ENCODE results near the gene METRNL. TPM values are rescaled to one million over a fixed set of nuclear protein-coding genes. Genes with fewer than 3 reads are reported as not detected.
A peak's percentile ranks its signal among the peaks of the same experiment; 100 is the strongest.

METRNL gene
- total RNA-seq, 4 donors from 2014 or later: 25.0 to 44.4 (median 35.8) TPM

DNA sequence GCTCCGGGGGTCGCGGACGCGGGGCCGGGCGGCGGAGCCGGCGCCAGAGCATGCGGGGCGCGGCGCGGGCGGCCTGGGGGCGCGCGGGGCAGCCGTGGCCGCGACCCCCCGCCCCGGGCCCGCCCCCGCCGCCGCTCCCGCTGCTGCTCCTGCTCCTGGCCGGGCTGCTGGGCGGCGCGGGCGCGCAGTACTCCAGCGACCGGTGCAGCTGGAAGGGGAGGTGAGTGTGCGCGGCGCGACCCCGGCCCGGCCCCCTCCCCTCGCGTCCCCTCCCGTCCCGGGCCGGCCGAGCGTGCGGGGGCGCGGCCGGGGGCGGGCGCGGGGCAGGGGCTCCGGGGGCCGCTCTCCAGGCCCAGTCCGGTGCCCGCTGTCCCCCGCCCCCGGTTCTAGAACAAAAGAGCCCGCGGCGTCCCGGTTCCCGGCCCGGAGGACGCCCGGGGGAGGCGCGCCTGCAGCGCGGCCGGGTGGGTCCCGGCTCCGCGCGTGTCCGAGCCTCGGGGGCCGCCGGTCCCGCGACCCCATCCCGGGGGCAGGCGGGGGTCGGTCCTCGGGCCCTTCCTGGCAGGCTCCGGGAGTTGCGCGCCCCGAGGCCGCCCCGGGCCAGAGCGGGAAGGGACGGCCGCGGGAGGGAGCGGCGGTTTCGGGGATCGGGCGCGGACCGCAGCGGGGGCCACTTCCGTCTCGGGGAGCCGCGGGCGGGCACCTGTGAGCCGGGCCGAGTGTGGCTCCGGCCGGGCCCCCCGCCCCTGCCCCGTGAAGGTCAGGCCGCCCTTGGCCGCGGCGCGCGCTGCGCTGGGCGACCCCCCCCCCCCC lies 563 bp downstream of the METRNL start:
- intact Hi-C loops (cut with DNase I; ENCODE audit: low total_unique reads): no loop called here
- Histone ChIP-seq H3K36me3 (no peaks in the 10 kb centered on the region), H3K4me3 (peak overlapping the region; percentile 31 to 74), H3K4me1 (peaks cover 3 to 14% of the 10 kb centered on the region in 2 donors), H3K9me3 (no peaks in the 10 kb centered on the region), H3K27ac (peak overlapping the region; percentile 70 to 80), H3K27me3 (no peaks in the 10 kb centered on the region)
- TF ChIP-seq, protein P1, sequence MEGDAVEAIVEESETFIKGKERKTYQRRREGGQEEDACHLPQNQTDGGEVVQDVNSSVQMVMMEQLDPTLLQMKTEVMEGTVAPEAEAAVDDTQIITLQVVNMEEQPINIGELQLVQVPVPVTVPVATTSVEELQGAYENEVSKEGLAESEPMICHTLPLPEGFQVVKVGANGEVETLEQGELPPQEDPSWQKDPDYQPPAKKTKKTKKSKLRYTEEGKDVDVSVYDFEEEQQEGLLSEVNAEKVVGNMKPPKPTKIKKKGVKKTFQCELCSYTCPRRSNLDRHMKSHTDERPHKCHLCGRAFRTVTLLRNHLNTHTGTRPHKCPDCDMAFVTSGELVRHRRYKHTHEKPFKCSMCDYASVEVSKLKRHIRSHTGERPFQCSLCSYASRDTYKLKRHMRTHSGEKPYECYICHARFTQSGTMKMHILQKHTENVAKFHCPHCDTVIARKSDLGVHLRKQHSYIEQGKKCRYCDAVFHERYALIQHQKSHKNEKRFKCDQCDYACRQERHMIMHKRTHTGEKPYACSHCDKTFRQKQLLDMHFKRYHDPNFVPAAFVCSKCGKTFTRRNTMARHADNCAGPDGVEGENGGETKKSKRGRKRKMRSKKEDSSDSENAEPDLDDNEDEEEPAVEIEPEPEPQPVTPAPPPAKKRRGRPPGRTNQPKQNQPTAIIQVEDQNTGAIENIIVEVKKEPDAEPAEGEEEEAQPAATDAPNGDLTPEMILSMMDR (IDR thresholded peaks at IDR 0.05): no peak
- TF ChIP-seq POLR2A (IDR thresholded peaks at IDR 0.05): no peak
- DNase-seq: no peak

DNA sequence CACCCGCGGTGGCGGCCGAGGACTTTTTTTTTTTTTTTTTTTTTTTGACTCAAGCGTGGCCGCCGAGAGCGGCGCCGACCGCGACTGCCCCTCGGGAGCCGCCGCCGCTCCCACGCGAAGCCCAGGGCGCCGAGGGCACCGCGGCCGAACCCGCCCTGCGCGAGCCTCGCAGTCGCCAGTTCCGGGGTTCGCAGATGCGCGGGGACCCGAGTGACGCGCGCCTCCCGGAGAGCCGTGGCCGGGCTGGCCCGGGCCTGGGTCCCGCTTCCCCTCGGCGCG lies 1.1 kb downstream of the METRNL start:
- Histone ChIP-seq H3K27ac (peak overlapping the region; percentile 70 to 80), H3K9me3 (no peaks in the 10 kb centered on the region), H3K4me1 (peaks cover 3 to 14% of the 10 kb centered on the region in 2 donors), H3K27me3 (no peaks in the 10 kb centered on the region), H3K4me3 (peak overlapping the region; percentile 31 to 74), H3K36me3 (no peaks in the 10 kb centered on the region)
- intact Hi-C loops (cut with DNase I; ENCODE audit: low total_unique reads): no loop called here
- no peak for TF ChIP-seq POLR2A (IDR thresholded peaks at IDR 0.05)
- TF ChIP-seq, protein P1 (IDR thresholded peaks at IDR 0.05): no peak
- no peak for DNase-seq

DNA sequence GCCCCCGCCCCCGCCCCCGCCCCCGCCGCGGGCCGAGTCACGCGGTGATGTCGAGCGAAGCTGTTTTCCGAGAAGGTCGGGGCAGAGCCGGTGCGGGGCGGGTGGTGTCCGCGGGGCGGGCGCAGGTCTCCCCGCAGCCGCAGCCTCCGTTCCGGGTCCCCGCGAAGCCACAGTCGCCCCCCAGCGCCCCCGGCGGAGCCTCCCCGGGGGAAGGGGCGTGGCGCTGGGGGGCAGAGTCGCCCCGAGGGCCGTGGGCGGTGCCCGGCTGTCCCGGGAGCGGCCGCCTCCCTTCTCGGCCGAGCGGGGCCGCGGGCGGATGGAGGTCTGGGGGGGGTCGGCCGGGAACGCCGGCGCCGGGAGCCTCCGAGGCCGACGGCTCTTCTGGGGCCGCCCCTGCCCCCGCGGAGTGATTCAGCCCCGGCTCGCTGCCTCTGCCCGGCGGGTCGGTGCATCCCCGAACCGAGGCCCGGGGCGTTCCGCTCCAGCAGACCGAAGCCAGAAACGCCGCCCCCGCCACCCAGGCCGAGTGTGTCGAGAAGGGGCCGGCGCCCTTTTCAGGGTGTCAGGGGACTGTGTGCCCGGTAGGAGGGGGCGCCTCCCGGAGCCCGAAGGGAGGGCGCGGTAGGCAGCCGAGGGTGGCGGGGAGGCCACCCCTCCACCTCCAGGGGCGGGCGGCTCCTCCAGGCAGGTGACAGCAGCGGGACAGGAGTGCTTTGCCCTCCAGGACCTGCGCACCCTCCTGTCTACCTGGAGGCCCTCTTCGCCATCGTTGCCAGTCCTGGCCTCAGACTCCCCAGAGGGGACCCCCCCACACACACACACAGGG lies 1.7 kb downstream of the METRNL start:
- peaks cover 3 to 14% of the 10 kb centered on the region in 2 donors for H3K4me1 ChIP-seq
- no peaks in the 10 kb centered on the region for H3K9me3 ChIP-seq
- no peaks in the 10 kb centered on the region for H3K36me3 ChIP-seq
- H3K27ac ChIP-seq: peak overlapping the region; percentile 70 to 80
- intact Hi-C loops (cut with DNase I; ENCODE audit: low total_unique reads): no loop called here
- peak overlapping the region; percentile 31 to 74 for H3K4me3 ChIP-seq
- DNase-seq: peak in 1 of 2 donors; percentile 53
- TF ChIP-seq, protein P1 (IDR thresholded peaks at IDR 0.05): peak in 1 of 4 experiments; percentile 6
- TF ChIP-seq POLR2A (IDR thresholded peaks at IDR 0.05): peak in 1 of 2 donors; percentile 14
- H3K27me3 ChIP-seq: no peaks in the 10 kb centered on the region

DNA sequence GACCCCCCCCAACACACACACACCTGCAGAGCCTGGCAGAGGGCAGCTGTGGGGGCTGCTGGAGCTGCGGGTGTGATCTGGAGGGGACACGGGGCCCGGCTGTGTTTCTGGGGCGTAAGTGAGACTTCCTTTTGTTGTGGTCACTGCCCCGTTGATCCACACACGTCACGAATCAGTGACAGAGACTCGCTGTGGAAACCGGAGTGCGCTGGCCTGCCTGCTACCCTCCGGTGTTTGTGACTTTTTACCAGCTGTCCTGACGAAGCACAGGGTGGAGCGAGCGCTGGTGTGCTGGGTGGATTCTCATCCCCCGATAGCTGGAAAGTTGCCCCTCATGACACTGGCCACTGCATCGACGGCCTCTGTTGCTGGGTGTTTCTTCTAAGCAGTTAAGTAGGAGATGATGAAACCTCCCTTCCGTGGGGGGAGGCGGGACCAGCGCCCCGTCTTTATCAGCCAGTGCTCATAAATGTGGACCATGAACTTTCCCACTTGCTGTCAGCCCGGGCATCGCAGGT lies 2.3 kb downstream of the METRNL start:
- TF ChIP-seq, protein P1 (IDR thresholded peaks at IDR 0.05): no peak
- no peak for TF ChIP-seq POLR2A (IDR thresholded peaks at IDR 0.05)
- DNase-seq: peak in 1 of 2 donors; percentile 47
- Histone ChIP-seq H3K27ac (peak overlapping the region; percentile 70 to 80), H3K9me3 (no peaks in the 10 kb centered on the region), H3K4me1 (peaks cover 3 to 14% of the 10 kb centered on the region in 2 donors), H3K27me3 (no peaks in the 10 kb centered on the region), H3K4me3 (peak overlapping the region; percentile 31 to 74), H3K36me3 (no peaks in the 10 kb centered on the region)
- intact Hi-C loops (cut with DNase I; ENCODE audit: low total_unique reads): no loop called here

All from uterus (tissue), 4 donors.